H1 (cell line): ENCODE data around the gene PIF1. TPM values are rescaled to one million over a fixed set of nuclear protein-coding genes. Genes with fewer than 3 reads are reported as not detected.

ENCODE experiments used
- CHD2 ChIP-seq: IDR thresholded peaks from 2 replicates; pipeline ENCODE4 v1.6.1; 2012; ENCODE audit warnings: low read length, improper control_type of control experiment
- EZH2 ChIP-seq: fragments of 200-600 bp; sonication (generic); IDR thresholded peaks from 2 replicates; pipeline ENCODE4 v1.7.1; 2012; ENCODE audit warnings: low read depth, mild to moderate bottlenecking, moderate library complexity, low read length, inconsistent platforms; ENCODE audit not compliant: severe bottlenecking
- SP4 ChIP-seq: IDR thresholded peaks from 2 replicates; pipeline ENCODE4 v1.6.1; 2012; ENCODE audit warnings: low read length, inconsistent platforms
- TAF1 ChIP-seq: IDR thresholded peaks from 2 replicates; pipeline ENCODE4 v1.6.1; 2011; ENCODE audit warnings: mild to moderate bottlenecking, low read depth, low read length
- ZNF274 ChIP-seq: IDR thresholded peaks from 2 replicates; pipeline ENCODE4 v1.7.0; 2012; ENCODE audit warnings: low read length, borderline replicate concordance; ENCODE audit errors: extremely low read depth
- polyA plus RNA-seq, 7 experiments: library from polyadenylated mRNA; depleted of rRNA in 3 of 7; stranded (reverse) in 5 of 7; unstranded in 2 of 7; fragments of >200 nt in 5 of 7; fragments of 200-250 nt in 2 of 7; gene quantifications; 1 replicate in 5 of 7; 2 replicates in 1 of 7; 4 replicates in 1 of 7; pipeline versions ENCODE4 v1.2.1 to v1.2.3, GENCODE V29; 2011 to 2013; ENCODE audit warnings: missing spikeins in 2 of 7, mixed read lengths in 2 of 7
- total RNA-seq: library from RNA; stranded (reverse); fragmentation: NEBNext Ultra II Directional; extraction: Animal tissue kit (Norgen Biotek cat#: 25700); gene quantifications from 2 replicates; pipeline ENCODE4 v1.2.1, GENCODE V29; 2021

Gene PIF1
- total and polyA plus RNA-seq, 2 of the 8 experiments (the other 6 are each of a cell fraction or from before 2014, with no cell fraction given) = 73.3 to 138 TPM

DNA sequence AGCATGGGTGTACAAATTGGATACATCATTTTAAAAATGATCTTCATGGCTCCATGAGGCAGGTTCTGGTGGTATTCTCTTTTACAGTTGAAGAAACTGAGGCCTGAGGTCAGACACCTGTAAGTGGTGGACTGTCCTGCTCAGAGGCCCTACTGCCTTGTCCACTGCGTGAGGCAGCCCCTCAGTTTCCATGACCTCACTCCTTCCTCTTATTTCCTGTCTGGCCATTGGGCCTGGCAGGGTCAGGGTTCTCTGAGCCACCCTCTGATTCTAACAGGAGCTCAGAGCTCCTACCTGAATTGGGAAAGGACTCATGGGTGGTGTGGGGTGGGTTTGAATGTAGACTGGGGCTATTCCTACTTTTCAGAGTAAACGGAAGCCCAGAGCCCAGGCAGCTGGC lies 33.8 kb upstream of the PIF1 start (continued):
- TF ChIP-seq EZH2 (no peak), TAF1 (no peak), ZNF274 (no peak), SP4 (no peak), CHD2 (no peak)
